Activated T-cell treated with anti-CD3 and anti-CD28 coated beads, Interleukin-2, amount 50 U/mL, for 4 hours (primary cell): ENCODE results near the gene VN1R2. TPM values are rescaled to one million over a fixed set of nuclear protein-coding genes. Genes with fewer than 3 reads are reported as not detected.
"Not testable (repeated sequence)": the region's sequence is repeated elsewhere in the genome, so short reads cannot be mapped to it uniquely, and the experiment has no call there.

Experiments used
- ATAC-seq, 2 donors: fragments of 200-7000 bp; cut with Tn5 transposase; one replicate each; pipeline ENCODE4 v1.10.0; 2021
- DNase-seq: peaks from one replicate; pipeline ENCODE4 v3.0.0-alpha.2; 2020
- H3K27me3 Mint-ChIP-seq: one replicate; pipeline ENCODE4 v1.8.0; 2021; ENCODE audit warnings: low read depth, mixed read lengths
- H3K36me3 Mint-ChIP-seq: one replicate; pipeline ENCODE4 v1.8.0; 2022; ENCODE audit warnings: mixed read lengths; ENCODE audit not compliant: insufficient read depth
- H3K4me1 Mint-ChIP-seq: one replicate; pipeline ENCODE4 v1.8.0; 2021; ENCODE audit warnings: low read depth, mixed read lengths
- H3K4me3 Mint-ChIP-seq: one replicate; pipeline ENCODE4 v1.8.0; 2021; ENCODE audit warnings: mild to moderate bottlenecking, moderate library complexity, mixed read lengths
- H3K9me3 Mint-ChIP-seq: one replicate; pipeline ENCODE4 v1.8.0; 2021; ENCODE audit warnings: mixed read lengths
- total RNA-seq, 3 donors: library from RNA; stranded (reverse); gene quantifications; one replicate each; pipeline ENCODE4 v1.2.1, GENCODE V29; 2021

The VN1R2 gene
- total RNA-seq, 3 donors from 2014 or later: not detected

- DNase-seq: no peak
- H3K36me3 Mint-ChIP-seq: no peaks in the 10 kb centered on the region
Measured at GRCh38 chr19:53285087-53285486, 27.0 kb downstream of the VN1R2 start.

GRCh38 chr19:53290758-53291549 is 32.9 kb downstream of the VN1R2 start:
- Mint-ChIP-seq H3K9me3 (peaks cover 55% of the 10 kb centered on the region), H3K4me1 (no peaks in the 10 kb centered on the region), H3K4me3 (no peak overlapping the region), H3K27me3 (no peaks in the 10 kb centered on the region), H3K36me3 (no peaks in the 10 kb centered on the region)
- ATAC-seq (no peak), DNase-seq (no peak)

More at GRCh38 chr19:53285087-53285486, 27.0 kb downstream of the VN1R2 start:
- Mint-ChIP-seq H3K27me3 (no peaks in the 10 kb centered on the region), H3K4me1 (no peaks in the 10 kb centered on the region), H3K4me3 (no peak overlapping the region), H3K9me3 (peaks cover 27% of the 10 kb centered on the region)
- ATAC-seq: no peak

DNA sequence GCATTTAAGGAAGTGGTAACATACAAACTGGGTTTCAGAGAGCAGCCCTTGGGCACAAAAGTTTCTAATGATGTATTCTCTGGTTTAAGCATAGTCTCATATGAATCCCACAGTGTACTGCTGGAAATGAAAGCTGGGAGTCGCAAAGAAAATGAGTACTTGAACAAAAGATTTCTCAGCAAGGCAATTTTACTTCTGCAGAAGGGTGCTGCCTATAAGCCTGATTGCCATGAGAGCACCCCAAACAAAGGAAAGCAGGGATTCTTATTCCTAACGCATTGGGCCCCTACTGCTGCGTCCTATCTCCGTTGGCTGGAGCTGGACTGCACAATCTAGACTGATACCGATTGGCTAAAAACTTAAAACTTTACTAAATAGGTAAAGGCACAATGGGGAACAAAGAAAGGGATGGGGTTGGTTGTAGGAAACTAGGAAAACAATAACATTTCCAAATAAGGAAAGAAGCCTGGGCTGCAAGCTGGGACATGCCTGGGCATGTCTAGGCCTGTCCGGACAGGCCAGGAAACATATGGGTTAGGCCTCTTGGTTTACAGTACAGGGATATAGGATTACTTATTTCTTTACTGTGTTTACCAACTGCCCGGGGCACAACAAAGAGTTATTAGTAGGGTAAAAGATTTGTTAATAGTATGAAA is 36.8 kb downstream of the VN1R2 start:
- peaks cover 47% of the 10 kb centered on the region for H3K9me3 Mint-ChIP-seq

GRCh38 chr19:53301341-53301740 is 43.2 kb downstream of the VN1R2 start:
- H3K4me1 Mint-ChIP-seq, H3K4me3 Mint-ChIP-seq, H3K27me3 Mint-ChIP-seq, H3K36me3 Mint-ChIP-seq, ATAC-seq, DNase-seq: not testable (repeated sequence)
- peaks cover 12% of the 10 kb centered on the region for H3K9me3 Mint-ChIP-seq

More for the DNA sequence above, 36.8 kb downstream of the VN1R2 start:
- Mint-ChIP-seq H3K4me1 (no peaks in the 10 kb centered on the region), H3K36me3 (no peaks in the 10 kb centered on the region), H3K4me3 (no peak overlapping the region), H3K27me3 (no peaks in the 10 kb centered on the region)
- ATAC-seq: no peak
- no peak for DNase-seq

DNA sequence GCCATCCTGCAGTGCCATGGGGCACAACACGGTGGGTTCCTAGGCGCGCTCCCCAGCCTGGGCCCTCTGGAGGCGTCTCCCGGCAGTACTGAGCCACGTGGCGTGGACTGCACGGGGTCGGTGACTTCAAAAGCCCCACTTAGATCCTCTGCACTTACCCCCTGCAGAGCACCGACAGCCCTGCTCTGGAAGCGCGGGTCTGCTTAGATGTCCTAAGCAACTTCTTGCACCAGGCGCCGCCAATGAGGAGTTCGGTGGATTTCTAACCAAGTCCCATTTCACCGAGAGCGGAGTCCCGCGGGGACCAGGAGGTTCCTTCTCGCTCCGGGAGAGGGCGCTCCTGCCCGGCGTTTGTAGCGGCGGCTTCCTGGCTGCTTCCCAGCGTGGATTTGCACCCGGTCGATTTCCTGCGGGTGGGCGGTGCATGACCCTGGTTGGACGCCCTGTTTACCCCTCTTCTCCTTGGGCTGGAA is 50.3 kb downstream of the VN1R2 start:
- H3K4me3 Mint-ChIP-seq: no peak overlapping the region
- ATAC-seq (no peak), DNase-seq (no peak)
- H3K4me1 Mint-ChIP-seq: no peaks in the 10 kb centered on the region
- no peaks in the 10 kb centered on the region for H3K36me3 Mint-ChIP-seq
- H3K9me3 Mint-ChIP-seq: peaks cover 33% of the 10 kb centered on the region
- H3K27me3 Mint-ChIP-seq: peaks cover 27% of the 10 kb centered on the region

Other genes starting within 250 kb of the VN1R2 start
- gene ERVV-1, start 244.4 kb upstream of the VN1R2 start, total RNA-seq: not detected
- not detected for gene ERVV-2, start 213.6 kb upstream of the VN1R2 start, total RNA-seq
- gene ZNF160, start 154.9 kb upstream of the VN1R2 start, total RNA-seq: 10 to 100 TPM in 2 of 3 donors, 1 to 10 TPM in 1; 9.0 to 14.8 (median 12.4) TPM
- under 1 TPM; 0.33 to 0.46 (median 0.45) TPM for gene ZNF415, start 125.4 kb upstream of the VN1R2 start, total RNA-seq
- gene ZNF347, start 99.2 kb upstream of the VN1R2 start, total RNA-seq: 1 to 10 TPM; 3.0 to 5.1 (median 3.1) TPM
- gene ZNF665, start 64.9 kb upstream of the VN1R2 start, total RNA-seq: under 1 TPM; 0.57 to 0.71 (median 0.66) TPM
- gene ZNF677, start 3.4 kb upstream of the VN1R2 start, total RNA-seq: 1 to 10 TPM; 2.6 to 5.0 (median 4.6) TPM
- not detected for gene VN1R4, start 9.4 kb downstream of the VN1R2 start, total RNA-seq
- 1 to 10 TPM; 3.7 to 4.0 (median 3.8) TPM for gene ZNF845, start 75.5 kb downstream of the VN1R2 start, total RNA-seq
- gene ZNF525, start 107.4 kb downstream of the VN1R2 start, total RNA-seq: 10 to 100 TPM; 10.6 to 14.9 (median 12.0) TPM
- gene ZNF765, start 136.9 kb downstream of the VN1R2 start, total RNA-seq: 1 to 10 TPM; 6.9 to 7.9 (median 7.1) TPM
- gene ZNF761, start 173.7 kb downstream of the VN1R2 start, total RNA-seq: 1 to 10 TPM; 7.8 to 9.0 (median 8.4) TPM
- 1 to 10 TPM; 3.4 to 5.5 (median 4.6) TPM for gene ZNF813, start 209.4 kb downstream of the VN1R2 start, total RNA-seq